Nephron (organoid): ENCODE measurements around the gene USP1.
A peak's percentile ranks its signal among the peaks of the same experiment; 100 is the strongest.

Source experiments
- H3K27ac Mint-ChIP-seq, 3 experiments: 2 replicates each; pipeline ENCODE4 v1.8.0; 2020; ENCODE audit warnings: mixed read lengths in 3 of 3, mild to moderate bottlenecking in 2 of 3, moderate library complexity in 1 of 3
- H3K27me3 Mint-ChIP-seq: 2 replicates; pipeline ENCODE4 v1.8.0; 2021; ENCODE audit warnings: low read depth, mild to moderate bottlenecking, moderate library complexity, mixed read lengths
- H3K36me3 Mint-ChIP-seq: 2 replicates; pipeline ENCODE4 v1.8.0; 2020; ENCODE audit warnings: low read depth, mixed read lengths
- H3K4me1 Mint-ChIP-seq: 2 replicates; pipeline ENCODE4 v1.8.0; 2020; ENCODE audit warnings: mixed read lengths
- H3K4me3 Mint-ChIP-seq, 3 experiments: 2 replicates each; pipeline ENCODE4 v1.8.0; 2020; ENCODE audit warnings: mild to moderate bottlenecking in 3 of 3, mixed read lengths in 3 of 3, moderate library complexity in 2 of 3
- H3K9me3 Mint-ChIP-seq: 2 replicates; pipeline ENCODE4 v1.8.0; 2020; ENCODE audit warnings: mixed read lengths
- TF ChIP-seq, protein P1 (sequence below), 3 experiments: fragments of 200-600 bp; sonication (generic); IDR thresholded peaks; one replicate each; pipeline ENCODE4 v1.5.0; 2021; ENCODE audit warnings: antibody characterized with exemption in 3 of 3; ENCODE audit not compliant: unreplicated experiment in 3 of 3

USP1 gene

DNA sequence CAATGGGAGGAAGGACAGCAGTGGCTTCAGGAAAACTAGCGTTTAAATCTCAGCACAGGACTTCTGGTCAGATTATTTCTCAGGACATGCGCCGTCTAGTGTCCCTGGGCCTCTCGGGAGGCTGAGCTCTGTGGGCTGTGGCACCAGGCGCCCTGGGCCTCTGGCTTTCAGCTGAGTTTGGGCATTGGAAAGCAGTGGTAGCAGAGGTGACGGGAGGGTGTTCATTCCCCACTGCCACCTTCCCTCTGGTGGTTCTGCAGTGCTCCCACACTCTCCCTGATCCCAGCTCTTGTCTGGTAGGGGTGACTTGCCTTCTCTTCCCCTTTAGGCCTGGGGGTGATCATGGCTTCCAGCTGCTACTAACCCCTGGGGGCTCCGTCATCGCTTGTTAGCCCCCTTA is 42.2 kb upstream of the USP1 start:
- no peak overlapping the region for H3K4me3 Mint-ChIP-seq
- peaks cover 23% of the 10 kb centered on the region for H3K4me1 Mint-ChIP-seq
- TF ChIP-seq, protein P1, sequence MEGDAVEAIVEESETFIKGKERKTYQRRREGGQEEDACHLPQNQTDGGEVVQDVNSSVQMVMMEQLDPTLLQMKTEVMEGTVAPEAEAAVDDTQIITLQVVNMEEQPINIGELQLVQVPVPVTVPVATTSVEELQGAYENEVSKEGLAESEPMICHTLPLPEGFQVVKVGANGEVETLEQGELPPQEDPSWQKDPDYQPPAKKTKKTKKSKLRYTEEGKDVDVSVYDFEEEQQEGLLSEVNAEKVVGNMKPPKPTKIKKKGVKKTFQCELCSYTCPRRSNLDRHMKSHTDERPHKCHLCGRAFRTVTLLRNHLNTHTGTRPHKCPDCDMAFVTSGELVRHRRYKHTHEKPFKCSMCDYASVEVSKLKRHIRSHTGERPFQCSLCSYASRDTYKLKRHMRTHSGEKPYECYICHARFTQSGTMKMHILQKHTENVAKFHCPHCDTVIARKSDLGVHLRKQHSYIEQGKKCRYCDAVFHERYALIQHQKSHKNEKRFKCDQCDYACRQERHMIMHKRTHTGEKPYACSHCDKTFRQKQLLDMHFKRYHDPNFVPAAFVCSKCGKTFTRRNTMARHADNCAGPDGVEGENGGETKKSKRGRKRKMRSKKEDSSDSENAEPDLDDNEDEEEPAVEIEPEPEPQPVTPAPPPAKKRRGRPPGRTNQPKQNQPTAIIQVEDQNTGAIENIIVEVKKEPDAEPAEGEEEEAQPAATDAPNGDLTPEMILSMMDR (IDR thresholded peaks at IDR 0.05; ENCODE audit: unreplicated experiment in 3 of 3), result no peak
- no peaks in the 10 kb centered on the region for H3K36me3 Mint-ChIP-seq
- H3K27ac Mint-ChIP-seq, result peak overlapping the region in 1 of 3 experiments; percentile 10
- peaks cover 5% of the 10 kb centered on the region for H3K27me3 Mint-ChIP-seq
- no peaks in the 10 kb centered on the region for H3K9me3 Mint-ChIP-seq

DNA sequence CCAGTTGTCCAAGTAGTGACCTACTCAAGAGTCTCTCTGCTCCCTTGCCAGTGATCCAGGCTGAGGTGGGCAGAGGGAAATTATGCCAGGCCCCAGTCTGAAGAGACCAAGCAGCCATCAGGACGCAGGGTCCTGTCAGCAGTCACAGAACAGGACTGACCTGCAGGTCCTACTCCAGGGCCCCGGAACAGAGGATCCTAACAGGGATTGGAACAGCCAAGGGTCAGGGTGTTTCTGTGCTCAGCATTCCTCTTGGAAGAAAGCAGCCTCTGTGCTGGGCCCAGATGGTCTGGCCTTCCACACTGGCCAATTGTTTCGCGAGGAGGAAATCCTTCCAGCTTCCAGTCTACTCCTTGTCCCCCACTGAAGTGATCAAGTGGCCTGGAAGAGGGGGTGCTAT is 41.6 kb upstream of the USP1 start:
- Mint-ChIP-seq H3K27me3 (peaks cover 5% of the 10 kb centered on the region), H3K27ac (no peak overlapping the region)

DNA sequence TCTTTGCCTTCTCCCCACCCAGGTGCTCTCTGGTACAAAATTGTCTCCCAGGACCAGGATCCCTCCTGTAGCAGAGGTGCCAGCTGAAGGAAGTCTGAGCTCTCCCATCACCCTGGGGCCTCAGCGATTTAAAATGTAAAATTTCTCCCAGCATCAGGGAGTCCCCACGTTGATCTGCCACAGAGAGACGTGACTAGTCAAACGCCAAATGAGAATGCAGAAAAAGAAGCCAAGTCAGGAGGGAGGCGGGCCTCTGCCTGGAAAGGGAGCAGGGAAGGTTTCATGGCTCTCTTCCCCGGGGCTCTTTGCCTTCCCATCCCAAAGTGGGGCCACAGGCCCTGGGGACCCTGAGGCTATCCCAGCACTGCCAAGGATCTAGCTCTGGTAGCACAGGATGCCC is 40.0 kb upstream of the USP1 start:
- peaks cover 10% of the 10 kb centered on the region for H3K4me1 Mint-ChIP-seq
- TF ChIP-seq, protein P1 (IDR thresholded peaks at IDR 0.05; ENCODE audit: unreplicated experiment in 3 of 3), result no peak
- H3K9me3 Mint-ChIP-seq, result no peaks in the 10 kb centered on the region
- H3K4me3 Mint-ChIP-seq, result no peak overlapping the region
- H3K27me3 Mint-ChIP-seq, result peaks cover 5% of the 10 kb centered on the region
- no peak overlapping the region for H3K27ac Mint-ChIP-seq
- no peaks in the 10 kb centered on the region for H3K36me3 Mint-ChIP-seq

More for the DNA sequence above, 41.6 kb upstream of the USP1 start:
- H3K36me3 Mint-ChIP-seq, result no peaks in the 10 kb centered on the region
- TF ChIP-seq, protein P1 (IDR thresholded peaks at IDR 0.05; ENCODE audit: unreplicated experiment in 3 of 3), result no peak
- H3K4me3 Mint-ChIP-seq, result no peak overlapping the region
- no peaks in the 10 kb centered on the region for H3K9me3 Mint-ChIP-seq
- peaks cover 22% of the 10 kb centered on the region for H3K4me1 Mint-ChIP-seq

GRCh38 chr1:62397301-62397700 is 39.5 kb upstream of the USP1 start:
- Mint-ChIP-seq H3K9me3 (no peaks in the 10 kb centered on the region), H3K4me1 (peaks cover 6% of the 10 kb centered on the region), H3K36me3 (no peaks in the 10 kb centered on the region), H3K27me3 (peaks cover 5% of the 10 kb centered on the region), H3K4me3 (no peak overlapping the region), H3K27ac (no peak overlapping the region)
- TF ChIP-seq, protein P1 (IDR thresholded peaks at IDR 0.05; ENCODE audit: unreplicated experiment in 3 of 3), result no peak

DNA sequence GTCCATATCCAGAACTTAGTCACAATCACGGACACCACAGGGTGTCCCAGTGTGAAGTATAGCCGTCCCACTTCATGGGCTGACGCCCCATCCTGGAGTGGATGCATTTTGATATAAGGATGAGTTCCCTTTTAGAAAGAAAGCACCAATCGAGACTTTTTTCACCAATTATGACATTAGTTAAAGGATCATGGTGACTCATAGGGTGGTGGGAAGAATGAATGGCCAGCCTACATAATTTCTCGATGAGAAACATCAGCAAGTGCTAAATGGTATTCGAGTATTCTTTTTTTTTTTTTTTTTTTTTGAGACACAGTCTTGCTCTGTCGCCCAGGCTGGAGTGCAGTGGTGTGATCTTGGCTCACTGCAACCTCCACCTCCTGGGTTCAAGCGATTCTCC is 38.5 kb upstream of the USP1 start:
- TF ChIP-seq, protein P1 (IDR thresholded peaks at IDR 0.05; ENCODE audit: unreplicated experiment in 3 of 3), result no peak
- Mint-ChIP-seq H3K4me3 (no peak overlapping the region), H3K36me3 (no peaks in the 10 kb centered on the region), H3K27me3 (peaks cover 7% of the 10 kb centered on the region), H3K4me1 (peaks cover 6% of the 10 kb centered on the region), H3K27ac (no peak overlapping the region), H3K9me3 (no peaks in the 10 kb centered on the region)

DNA sequence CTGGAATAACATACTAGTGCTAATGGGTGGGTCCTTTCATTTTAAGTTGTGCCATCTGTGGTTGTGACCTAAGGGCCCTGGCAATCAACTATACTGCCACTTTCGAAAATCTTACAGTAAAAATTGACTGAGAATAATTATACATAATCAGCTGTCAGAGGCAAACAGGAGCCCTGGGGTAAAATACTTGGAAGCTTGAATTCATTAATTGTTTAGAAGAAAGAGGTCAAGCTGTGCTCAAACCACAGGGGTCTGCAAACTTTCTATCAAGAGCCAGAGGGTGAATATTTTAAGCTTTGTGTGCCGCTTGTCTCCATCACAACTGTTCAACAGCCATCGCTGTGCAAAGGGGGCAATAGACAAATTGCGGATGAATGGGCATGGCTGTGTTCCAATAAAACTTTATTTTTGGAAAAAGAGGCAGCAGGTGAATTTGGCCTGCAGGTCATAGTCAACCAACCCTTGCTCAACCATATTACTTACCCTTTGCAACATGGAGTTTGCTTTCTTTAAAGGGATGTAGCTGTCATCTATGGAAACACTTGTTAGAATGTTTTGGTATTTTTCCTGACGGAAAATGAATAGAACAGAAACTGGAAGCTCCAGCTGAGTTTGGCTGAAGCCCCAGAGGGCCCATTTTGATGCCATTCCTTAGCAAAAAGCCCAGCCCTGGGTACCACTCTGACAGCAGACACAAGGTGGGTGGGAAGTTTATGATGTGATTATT is 35.7 kb upstream of the USP1 start:
- no peak overlapping the region for H3K4me3 Mint-ChIP-seq
- peaks cover 11% of the 10 kb centered on the region for H3K27me3 Mint-ChIP-seq
- TF ChIP-seq, protein P1 (IDR thresholded peaks at IDR 0.05; ENCODE audit: unreplicated experiment in 3 of 3), result no peak
- no peaks in the 10 kb centered on the region for H3K4me1 Mint-ChIP-seq
- no peaks in the 10 kb centered on the region for H3K9me3 Mint-ChIP-seq
- peak overlapping the region in 1 of 3 experiments; percentile 8 for H3K27ac Mint-ChIP-seq
- H3K36me3 Mint-ChIP-seq, result no peaks in the 10 kb centered on the region
